HG03095 (cell line): ENCODE data around the gene ELL.

Experiments used
- ATAC-seq: cut with Tn5 transposase; IDR thresholded peaks from one replicate; pipeline ENCODE4 v1.9.1; 2021; ENCODE audit warnings: moderate library complexity; ENCODE audit not compliant: unreplicated experiment

The ELL gene

DNA sequence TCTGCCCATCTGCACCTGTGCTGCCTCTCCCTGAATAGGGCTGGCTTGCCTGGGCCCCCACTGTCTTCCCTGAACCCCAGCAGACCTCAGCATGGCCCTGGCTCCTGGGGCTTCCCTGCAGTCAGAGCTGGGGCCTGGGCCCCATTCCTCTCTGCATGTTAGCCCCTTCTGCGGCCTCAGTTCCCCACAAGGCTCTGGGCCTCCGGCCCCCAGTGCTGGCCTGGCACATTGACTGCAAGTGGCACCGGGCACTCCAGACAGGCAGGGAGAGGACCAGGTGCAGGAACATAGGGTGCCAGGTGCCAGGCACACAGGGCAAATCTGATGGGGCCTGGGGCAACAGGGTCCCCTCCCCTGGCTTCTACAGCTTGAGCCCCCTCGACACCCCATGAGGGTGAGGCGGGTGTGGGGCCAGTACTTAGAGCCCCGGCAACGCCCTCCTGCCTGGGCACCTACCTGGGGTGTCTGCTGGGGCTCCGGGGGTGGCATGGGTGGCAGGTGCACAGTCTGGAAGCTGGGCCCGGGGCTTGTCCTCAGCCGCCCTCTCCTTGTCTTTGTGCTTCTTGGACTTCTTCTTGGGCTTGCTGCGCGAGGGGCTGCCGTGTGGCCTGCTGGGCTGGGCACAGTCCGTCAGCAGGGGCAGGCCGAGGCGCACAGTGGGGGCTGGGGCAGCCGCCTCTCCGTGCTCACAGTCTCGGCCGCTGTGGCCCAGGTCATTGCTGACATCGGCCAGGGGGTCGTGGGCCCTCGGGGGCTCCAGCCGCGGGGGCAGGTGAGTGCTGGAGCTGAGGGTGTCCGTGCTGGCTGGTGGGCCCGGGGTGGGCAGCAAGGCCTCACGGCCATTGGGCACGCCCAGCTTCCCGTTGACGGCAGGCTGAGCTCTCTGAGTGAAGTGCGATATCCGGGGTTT, 71.6 kb downstream of the ELL start:
- ATAC-seq, result no peak

GRCh38 chr19:18449552-18449951, 72.3 kb downstream of the ELL start:
- ATAC-seq, result no peak

DNA sequence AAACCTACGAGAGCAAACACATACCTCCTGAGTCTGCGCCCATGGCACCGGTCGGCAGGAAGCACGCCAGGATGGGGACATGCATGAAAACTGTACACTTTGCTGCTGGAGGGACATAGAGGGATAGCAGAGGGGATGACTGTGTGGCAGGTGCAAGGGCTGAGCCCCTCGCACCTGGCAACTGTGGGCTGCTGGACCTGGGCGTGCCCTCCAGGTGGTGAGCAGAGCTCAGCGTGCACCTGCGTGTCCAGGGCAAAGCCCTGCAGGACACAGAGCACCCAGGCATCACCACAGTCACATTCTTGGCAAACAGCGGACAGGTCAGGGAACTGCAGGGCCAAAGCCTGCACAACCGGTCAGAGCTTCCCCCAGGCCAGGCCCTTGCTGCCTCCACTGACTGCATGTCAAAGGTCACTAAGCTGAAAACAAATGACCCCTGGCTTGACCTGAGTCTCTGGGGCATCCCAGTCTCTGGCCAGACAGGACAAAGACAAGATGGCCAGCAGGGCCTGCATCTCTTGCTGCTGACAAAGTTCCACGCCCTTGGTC, 75.0 kb downstream of the ELL start:
- no peak for ATAC-seq

- no peak for ATAC-seq
Observed at GRCh38 chr19:18446145-18446810, 75.6 kb downstream of the ELL start.

DNA sequence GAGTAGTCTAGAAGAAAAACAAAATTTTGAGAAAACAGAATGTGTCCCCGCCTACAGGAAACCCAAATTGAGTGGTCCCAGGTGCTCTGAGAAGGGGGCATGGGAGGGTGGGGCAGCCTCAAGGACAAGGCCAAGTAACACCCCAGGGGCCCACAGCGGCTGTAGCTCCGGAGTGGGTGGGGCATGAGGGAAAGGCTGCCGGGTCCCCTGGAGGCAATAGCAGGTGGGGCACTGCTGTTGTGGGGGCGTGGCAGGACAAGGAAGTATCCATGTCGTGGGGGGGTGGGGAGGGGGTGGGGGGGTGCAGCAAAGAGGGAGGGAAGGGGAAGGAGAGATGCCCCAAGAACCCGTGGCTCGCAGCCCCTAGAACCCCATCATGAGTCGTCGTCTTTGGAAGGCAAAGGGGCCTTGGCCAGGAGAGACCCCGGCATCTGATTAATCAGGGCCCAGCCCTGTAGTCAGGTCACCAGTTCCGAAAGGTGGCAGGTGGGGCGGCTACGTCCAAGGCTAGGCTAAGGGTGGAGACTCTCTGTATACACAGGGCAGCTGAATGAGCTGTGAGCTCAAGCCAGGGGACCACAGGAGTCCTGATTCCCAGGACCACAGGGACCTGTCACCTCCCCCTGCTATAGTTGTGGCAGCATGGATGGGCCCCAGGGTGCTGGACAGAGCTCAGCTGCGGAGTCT, 76.5 kb downstream of the ELL start:
- no peak for ATAC-seq

DNA sequence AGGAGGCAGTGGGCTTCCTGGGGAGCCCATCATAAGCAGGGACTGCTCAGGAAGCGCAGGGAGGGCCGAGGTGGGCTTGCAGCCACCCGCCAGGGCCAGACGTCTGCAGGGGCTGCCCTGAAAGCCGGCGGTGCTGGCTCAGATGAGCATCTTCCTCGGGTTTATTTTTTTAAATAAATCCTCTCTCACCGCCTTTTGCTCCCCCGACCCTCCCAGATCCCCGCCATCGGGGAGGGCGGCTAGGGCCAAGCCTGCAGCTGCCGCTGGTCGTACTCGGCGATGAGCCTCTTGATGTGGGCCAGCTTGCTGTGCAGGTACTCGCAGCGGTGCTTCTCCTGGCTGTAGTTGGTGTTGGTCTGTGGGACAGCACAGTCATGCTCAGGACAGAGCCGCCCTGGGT, 77.4 kb downstream of the ELL start:
- no peak for ATAC-seq

GRCh38 chr19:18443831-18444230, 78.0 kb downstream of the ELL start:
- no peak for ATAC-seq

DNA sequence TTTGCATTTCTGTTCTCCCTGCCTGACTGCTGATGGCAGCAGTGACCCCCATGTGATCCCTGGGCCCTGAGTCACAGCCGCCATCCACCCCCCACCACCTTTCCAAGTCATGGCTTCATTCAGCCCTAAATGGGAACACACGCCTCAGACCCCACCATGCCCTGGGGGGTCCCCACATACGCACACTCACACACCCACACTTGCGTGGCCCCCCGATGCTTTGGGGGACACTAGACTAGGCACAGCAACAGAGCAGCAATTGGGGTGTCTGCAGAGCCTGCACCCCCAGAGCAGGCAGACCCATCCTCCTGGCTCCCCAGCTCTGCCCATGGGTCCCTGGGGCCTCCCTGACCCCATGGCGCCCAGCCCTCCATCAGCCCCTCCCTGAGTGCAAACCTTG, 78.5 kb downstream of the ELL start:
- no peak for ATAC-seq

- no peak for ATAC-seq
Observed at GRCh38 chr19:18442941-18443340, 78.9 kb downstream of the ELL start.

DNA sequence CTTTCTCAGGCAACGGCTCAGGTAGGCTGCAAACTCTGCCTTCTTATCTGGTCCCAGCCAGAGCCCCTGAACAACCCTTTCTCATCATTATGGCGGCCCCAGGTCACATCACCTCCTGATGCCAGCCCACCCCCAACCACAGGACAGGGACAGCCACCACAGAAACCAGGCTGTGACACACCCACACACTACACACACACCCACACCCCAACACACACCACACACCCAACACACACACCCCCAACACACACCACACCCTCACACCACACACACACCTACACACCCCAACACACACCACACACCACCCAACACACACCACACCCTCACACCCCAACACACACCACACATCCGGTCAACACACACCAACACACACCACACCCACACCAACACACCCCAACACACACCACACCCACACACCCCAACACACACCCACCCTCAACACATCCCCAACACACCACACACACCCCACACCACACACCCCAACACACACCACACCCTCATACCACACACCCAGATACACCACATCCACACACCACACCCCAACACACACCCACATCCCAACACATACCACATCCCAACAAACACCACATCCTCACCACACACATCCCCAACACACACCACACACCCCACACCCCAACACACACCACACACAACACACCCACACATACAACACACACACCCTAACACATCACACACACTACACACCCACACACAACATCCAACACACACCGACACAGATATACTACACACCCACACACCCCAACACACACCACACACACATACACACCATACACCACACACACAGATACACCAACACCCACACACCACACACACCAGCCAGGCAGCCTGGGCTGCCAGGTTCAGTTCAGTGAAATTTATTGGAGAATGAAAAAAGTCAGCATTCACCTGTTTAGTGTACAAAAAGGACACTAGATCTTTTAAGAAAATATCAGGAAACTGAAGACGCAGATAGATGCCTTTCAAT, 79.8 kb downstream of the ELL start:
- no peak for ATAC-seq

DNA sequence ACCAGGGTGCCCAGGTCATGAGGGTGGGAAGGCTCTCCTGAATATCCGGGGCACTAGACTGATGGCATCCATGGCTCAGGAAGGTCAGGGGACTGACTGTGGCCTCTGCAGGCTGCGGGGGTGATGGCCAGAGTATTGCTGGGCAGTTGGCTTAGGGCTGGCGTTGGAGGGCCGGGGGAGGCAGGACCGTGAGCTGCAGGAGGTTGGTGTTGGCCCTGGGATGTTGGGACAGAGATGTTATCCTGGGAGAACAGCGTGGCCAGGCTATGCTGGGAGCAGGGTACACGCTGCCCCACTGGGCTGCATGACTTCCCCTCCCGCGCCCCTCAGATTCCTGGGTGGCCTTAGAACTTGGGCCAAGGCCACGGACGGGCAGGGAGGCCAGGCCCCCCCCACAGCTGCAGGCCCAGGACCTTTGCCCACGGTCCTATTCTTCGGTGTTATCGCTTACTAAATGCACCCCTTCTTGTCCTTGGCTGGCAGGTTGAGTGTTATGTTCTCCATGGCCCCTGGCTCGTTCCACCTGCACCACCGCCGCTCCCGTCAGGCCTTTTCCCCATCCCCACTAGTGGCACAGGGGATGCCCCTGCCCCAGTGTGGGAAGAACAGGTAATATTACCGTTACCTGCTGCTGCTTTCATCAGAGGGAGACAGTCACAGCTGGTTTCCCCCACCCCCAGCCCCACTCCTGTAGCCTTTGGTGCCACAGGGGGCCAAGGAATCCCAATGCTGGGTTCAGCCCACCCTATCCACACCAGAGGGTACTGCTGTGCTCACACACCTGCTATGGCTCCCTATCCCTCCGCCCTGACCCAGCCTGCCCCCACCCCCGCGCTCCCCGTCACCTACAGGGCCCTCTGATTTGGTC, 80.7 kb downstream of the ELL start:
- ATAC-seq, result no peak

DNA sequence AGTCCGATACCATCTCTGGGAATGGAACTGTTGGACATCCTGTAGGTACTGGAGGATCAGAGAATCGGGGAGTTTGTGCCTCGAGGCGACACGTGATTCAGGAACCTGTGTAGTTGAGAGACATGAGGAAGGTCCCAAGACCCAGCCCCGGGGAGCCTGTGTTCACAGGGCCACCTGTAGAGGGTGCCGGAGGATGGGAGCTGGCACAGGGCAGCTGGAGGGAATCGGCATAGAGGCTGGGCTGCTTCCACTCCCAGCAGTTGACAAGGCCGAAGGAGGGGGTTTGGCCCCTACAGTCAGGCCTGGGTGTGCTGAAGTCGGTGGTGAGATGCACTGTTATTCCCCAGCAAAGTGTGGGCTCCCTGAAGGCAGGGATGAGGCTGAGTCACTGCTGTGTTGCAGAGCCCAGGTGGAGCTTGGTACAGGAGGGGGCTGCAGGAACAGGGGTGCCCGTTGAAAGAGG, 81.4 kb downstream of the ELL start:
- no peak for ATAC-seq

DNA sequence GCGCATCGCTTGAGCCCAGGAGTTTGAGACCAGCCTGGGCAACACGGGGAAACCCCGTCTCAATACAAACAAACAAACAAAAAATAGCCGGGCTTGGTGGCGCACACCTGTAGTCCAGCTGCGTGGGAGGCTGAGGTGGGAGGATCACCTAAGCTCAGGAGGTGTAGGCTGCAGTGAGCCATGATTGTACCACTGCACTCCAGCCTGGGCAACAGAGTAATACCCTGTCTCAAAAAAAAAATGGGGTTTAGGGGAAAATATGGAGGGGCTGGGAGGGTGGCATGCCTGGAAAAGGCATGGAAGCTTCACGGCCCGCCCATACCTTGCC, 82.0 kb downstream of the ELL start:
- ATAC-seq, result no peak

DNA sequence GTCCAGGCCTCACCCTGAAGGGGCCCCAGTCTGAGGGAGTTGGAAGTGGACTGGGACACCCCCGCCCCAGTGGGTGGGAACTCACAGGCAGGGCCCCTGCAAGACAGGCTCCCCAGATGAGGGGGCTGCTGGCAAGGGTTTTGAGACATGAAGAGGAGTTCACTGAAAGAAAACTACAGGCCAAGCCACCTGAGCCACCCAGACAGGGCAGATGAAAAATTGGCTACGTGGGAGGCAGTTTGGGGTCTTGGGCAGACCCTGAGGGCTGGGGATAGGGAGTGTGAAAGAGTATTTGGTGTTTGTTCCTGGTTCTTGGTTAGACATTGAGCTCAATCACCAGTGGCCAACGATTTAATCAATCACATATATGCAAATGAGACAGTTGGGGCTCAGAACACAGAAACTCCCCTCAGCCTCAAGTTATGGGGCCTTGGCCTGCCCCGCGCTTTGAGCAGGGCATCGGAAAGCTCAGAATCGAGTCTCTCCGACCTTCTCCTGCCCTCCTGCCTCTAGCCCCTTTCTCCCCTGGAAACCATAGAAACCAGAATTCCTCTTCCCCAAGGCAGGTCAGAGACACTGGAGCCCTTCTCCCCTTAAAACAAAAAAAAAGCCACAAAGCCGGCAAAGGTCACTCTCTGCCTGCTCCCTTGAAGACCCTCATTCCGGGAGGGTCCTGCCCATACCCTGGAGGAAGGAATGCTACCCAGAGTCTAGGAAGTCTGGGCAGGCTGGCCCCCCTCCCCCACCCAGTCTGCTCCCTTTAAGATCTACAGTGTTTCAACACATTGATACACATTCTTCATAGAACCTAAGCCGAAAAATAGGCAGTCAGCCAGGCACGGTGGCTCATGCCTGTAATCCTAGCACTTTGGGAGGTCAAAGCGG, 82.6 kb downstream of the ELL start:
- no peak for ATAC-seq

DNA sequence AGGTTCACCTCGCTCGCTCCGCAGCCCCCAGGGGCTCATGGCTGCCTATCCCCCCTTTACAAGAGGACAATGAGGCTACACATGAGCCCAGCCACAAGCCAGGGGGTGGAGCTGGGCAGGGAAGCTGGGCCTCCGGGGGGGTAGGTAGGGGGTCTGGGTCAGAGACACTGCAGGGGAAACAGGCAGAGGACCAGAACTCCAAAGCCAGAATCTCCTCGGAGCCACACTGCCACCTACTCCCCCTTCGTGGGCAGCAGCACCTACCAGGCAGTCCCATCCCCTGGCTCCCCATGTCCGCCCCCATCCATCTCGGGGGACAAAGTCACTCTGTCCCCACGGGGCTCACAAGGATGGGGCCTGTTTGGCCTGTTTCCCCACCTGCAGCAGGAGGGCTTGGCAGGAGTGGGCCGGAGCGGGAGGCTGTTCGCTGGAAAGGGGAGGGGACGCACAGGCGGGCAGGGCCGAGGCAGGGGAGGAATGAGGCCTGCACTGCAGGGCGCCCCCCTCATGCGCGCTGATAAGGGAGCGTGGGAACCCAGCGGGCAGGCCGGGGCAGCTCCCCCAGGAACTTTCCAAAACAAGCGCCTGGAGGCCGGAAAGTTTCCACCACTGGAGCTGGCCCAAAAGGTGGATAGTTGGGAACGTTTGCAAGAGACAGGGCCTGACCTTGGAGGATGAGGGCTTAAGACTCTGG, 83.4 kb downstream of the ELL start:
- ATAC-seq, result no peak

DNA sequence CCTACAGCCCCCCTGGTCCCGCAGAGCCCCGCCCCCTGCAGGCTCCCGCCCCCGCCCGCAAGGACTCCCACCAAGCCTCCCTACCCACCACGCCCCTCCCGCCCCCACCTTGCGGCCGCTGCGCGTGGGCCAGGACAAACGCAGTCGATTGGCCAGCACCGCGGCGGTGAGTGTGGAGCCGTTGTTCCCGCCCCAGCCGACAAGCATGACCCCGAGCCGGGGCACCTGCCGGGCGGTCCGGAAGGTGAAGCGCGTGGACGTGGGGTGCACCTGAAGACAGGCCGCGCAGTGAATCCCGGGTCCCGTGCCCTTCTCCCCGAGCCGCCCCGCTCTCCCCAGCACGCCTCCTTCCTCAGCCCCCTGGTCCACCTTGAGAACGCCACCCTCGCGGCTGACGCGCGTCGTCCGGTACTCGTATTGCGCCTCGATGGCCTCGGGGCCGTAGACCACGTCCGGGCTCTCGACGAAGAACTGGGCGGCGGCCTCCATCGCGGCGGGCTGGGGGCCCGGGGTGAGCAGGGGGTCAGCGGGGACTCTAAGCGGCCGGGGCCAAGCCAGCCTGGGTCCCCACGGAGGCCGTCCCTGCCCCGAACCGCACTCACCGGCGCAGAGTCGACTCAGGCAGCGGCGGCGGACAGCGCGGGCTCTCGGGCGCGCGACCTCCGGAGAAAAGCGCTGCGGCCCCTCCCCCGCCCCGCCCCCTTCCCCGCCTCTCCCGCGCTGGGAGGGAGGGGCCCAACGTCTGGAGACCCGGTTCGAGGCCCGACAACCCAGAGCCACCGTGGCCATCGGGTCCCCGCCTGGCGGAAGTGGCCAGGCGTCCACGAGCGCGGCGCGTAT, 84.2 kb downstream of the ELL start, which contains the start of gene ISYNA1:
Gene ISYNA1 (minus strand): TSS at position 643 of the 840 bp plus-strand sequence. CDS start 154 bp downstream, at position 489.
- ATAC-seq, result no peak
